ENCODE results near the gene ELL2. TPM values are rescaled to one million over a fixed set of nuclear protein-coding genes. Genes with fewer than 3 reads are reported as not detected.

The ELL2 gene
- polyA plus RNA-seq, 1 donor from 2014 or later = 1.4 TPM

GRCh38 chr5:95959051-95959887, 2.4 kb downstream of the ELL2 start (continued):
- TF ChIP-seq REST (IDR thresholded peaks at IDR 0.05; ENCODE audit: borderline replicate concordance) = no peak

GRCh38 chr5:95958310-95959014, 3.2 kb downstream of the ELL2 start:
- Histone ChIP-seq H3K9me2 (ENCODE audit: insufficient read depth, low read length) (no peaks in the 10 kb centered on the region), H3K27me3 (ENCODE audit: insufficient read depth, low read depth, low read length) (peaks cover 17% of the 10 kb centered on the region), H3K4me3 (ENCODE audit: low read length) (no peak overlapping the region), H2AFZ (ENCODE audit: low read depth, low read length) (no peak overlapping the region), H3K27ac (ENCODE audit: low read length) (no peak overlapping the region), H3F3A (ENCODE audit: insufficient read depth, low read length, poor library complexity, severe bottlenecking) (no peaks in the 10 kb centered on the region), H3K4me2 (ENCODE audit: low read length) (no peak overlapping the region), H3K36me3 (ENCODE audit: insufficient read depth, low read length) (no peaks in the 10 kb centered on the region), H3K9me3 (ENCODE audit: low read length) (no peaks in the 10 kb centered on the region), H3K9ac (ENCODE audit: low read length) (no peak overlapping the region), H4K20me1 (ENCODE audit: insufficient read depth) (no peaks in the 10 kb centered on the region), H3K79me2 (replicated peaks; ENCODE audit: insufficient read depth, low read length) (peaks cover 8% of the 10 kb centered on the region)
- TF ChIP-seq POLR2AphosphoS5 (IDR thresholded peaks at IDR 0.05) (no peak), CTCF (IDR thresholded peaks at IDR 0.05; ENCODE audit: poor library complexity, severe bottlenecking) (no peak), EP300 (conservative IDR thresholded peaks at IDR 0.05; ENCODE audit: poor library complexity, severe bottlenecking) (no peak)

- Histone ChIP-seq H3K4me2 (ENCODE audit: low read length) (no peak overlapping the region), H3F3A (ENCODE audit: insufficient read depth, low read length, poor library complexity, severe bottlenecking) (no peaks in the 10 kb centered on the region), H3K9ac (ENCODE audit: low read length) (no peak overlapping the region), H4K20me1 (ENCODE audit: insufficient read depth) (no peaks in the 10 kb centered on the region), H3K9me2 (ENCODE audit: insufficient read depth, low read length) (no peaks in the 10 kb centered on the region), H3K27me3 (ENCODE audit: insufficient read depth, low read depth, low read length) (peaks cover 17% of the 10 kb centered on the region), H3K4me3 (ENCODE audit: low read length) (no peak overlapping the region), H3K9me3 (ENCODE audit: low read length) (no peaks in the 10 kb centered on the region), H2AFZ (ENCODE audit: low read depth, low read length) (no peak overlapping the region), H3K27ac (ENCODE audit: low read length) (no peak overlapping the region), H3K36me3 (ENCODE audit: insufficient read depth, low read length) (no peaks in the 10 kb centered on the region), H3K79me2 (replicated peaks; ENCODE audit: insufficient read depth, low read length) (peaks cover 8% of the 10 kb centered on the region)
- no peak for TF ChIP-seq POLR2AphosphoS5 (IDR thresholded peaks at IDR 0.05)
- TF ChIP-seq CTCF (IDR thresholded peaks at IDR 0.05; ENCODE audit: poor library complexity, severe bottlenecking) = no peak
- TF ChIP-seq EZH2 (IDR thresholded peaks at IDR 0.05; ENCODE audit: borderline replicate concordance, insufficient read depth, low read length, poor library complexity, severe bottlenecking) = no peak
- no peak for TF ChIP-seq EP300 (conservative IDR thresholded peaks at IDR 0.05; ENCODE audit: poor library complexity, severe bottlenecking)
- TF ChIP-seq TAF1 (IDR thresholded peaks at IDR 0.05; ENCODE audit: low read depth) = no peak
- TF ChIP-seq SMC3 (conservative IDR thresholded peaks at IDR 0.05; ENCODE audit: poor library complexity) = no peak
- no peak for TF ChIP-seq MXI1 (conservative IDR thresholded peaks at IDR 0.05; ENCODE audit: poor library complexity, severe bottlenecking)
Observed at GRCh38 chr5:95957561-95958203, 4.0 kb downstream of the ELL2 start.

Measured in neural cell (in vitro differentiated cells).